Suprapubic skin (tissue), 3 donors: ENCODE data around the gene TSHZ2.

Experiments
- CTCF ChIP-seq, 2 donors: fragments of 200-600 bp in 1 of 2; fragments of 450-650 bp in 1 of 2; sonication (generic) in 1 of 2; IDR thresholded peaks; one replicate each; pipeline ENCODE4 v1.5.1; 2016 to 2019; ENCODE audit warnings: antibody characterized with exemption in 2 of 2, mild to moderate bottlenecking in 1 of 2, moderate library complexity in 1 of 2
- POLR2A ChIP-seq, 2 donors: fragments of 450-650 bp; IDR thresholded peaks; one replicate each; pipeline ENCODE4 v1.6.1; 2017; ENCODE audit warnings: antibody characterized with exemption in 2 of 2, mild to moderate bottlenecking in 2 of 2, moderate library complexity in 2 of 2

GRCh38 chr20:53355790-53356189 is 383.6 kb downstream of the TSHZ2 start:
- TF ChIP-seq CTCF (IDR thresholded peaks at IDR 0.05) (no peak), POLR2A (IDR thresholded peaks at IDR 0.05) (no peak)
